ENCODE results near the gene CTNNBIP1. TPM values are rescaled to one million over a fixed set of nuclear protein-coding genes. Genes with fewer than 3 reads are reported as not detected.
A peak's percentile ranks its signal among the peaks of the same experiment; 100 is the strongest.

The CTNNBIP1 gene
- total and polyA plus RNA-seq, 3 donors from 2014 or later, result 45.3 to 60.8 (median 48.1) TPM

GRCh38 chr1:9825093-9826074, 84.7 kb downstream of the CTNNBIP1 start:
- H3K4me1 ChIP-seq, result peaks cover 18% of the 10 kb centered on the region

GRCh38 chr1:9824702-9825089, 85.4 kb downstream of the CTNNBIP1 start:
- no peaks in the 10 kb centered on the region for H3K9me3 ChIP-seq
- intact Hi-C loops (cut with DNase I; ENCODE audit: low total_unique reads), result no loop called here
- no peak for DNase-seq
- peaks cover 18% of the 10 kb centered on the region for H3K4me1 ChIP-seq
- H3K27ac ChIP-seq, result peak overlapping the region; percentile 83 to 90
- TF ChIP-seq POLR2A (IDR thresholded peaks at IDR 0.05) (no peak), CTCF (IDR thresholded peaks at IDR 0.05) (no peak)
- H3K36me3 ChIP-seq (ENCODE audit: low read depth, missing control alignments), result no peaks in the 10 kb centered on the region
- 28 to 29% methylated on average over 8 to 12 of the region's 12 CpGs for WGBS, 2 donors
- no peaks in the 10 kb centered on the region for H3K27me3 ChIP-seq
- H3K4me3 ChIP-seq, result peak overlapping the region in 1 of 2 donors; percentile 73

More at GRCh38 chr1:9825093-9826074, 84.7 kb downstream of the CTNNBIP1 start:
- intact Hi-C loops (cut with DNase I; ENCODE audit: low total_unique reads), result no loop called here
- Histone ChIP-seq H3K36me3 (ENCODE audit: low read depth, missing control alignments) (no peaks in the 10 kb centered on the region), H3K27me3 (no peaks in the 10 kb centered on the region), H3K4me3 (no peak overlapping the region), H3K9me3 (no peaks in the 10 kb centered on the region), H3K27ac (peak overlapping the region in 1 of 2 donors; percentile 45)
- peak; percentile 26 for DNase-seq
- TF ChIP-seq CTCF (IDR thresholded peaks at IDR 0.05), result no peak
- TF ChIP-seq POLR2A (IDR thresholded peaks at IDR 0.05), result no peak
- 25 to 28% methylated on average over 17 of the region's 17 CpGs for WGBS, 2 donors

- peak; percentile 93 for DNase-seq
- no peaks in the 10 kb centered on the region for H3K36me3 ChIP-seq (ENCODE audit: low read depth, missing control alignments)
- WGBS, 2 donors, result 0 to 1% methylated on average over 4 to 76 of the region's 93 CpGs
- H3K4me3 ChIP-seq, result peak within 1 kb of the TSS; percentile 84 to 89
- H3K9me3 ChIP-seq, result no peaks in the 10 kb centered on the region
- H3K4me1 ChIP-seq, result peaks cover 18% of the 10 kb centered on the region
- intact Hi-C loops (cut with DNase I; ENCODE audit: low total_unique reads), result no loop called here
- H3K27me3 ChIP-seq, result no peaks in the 10 kb centered on the region
- H3K27ac ChIP-seq, result peak within 1 kb of the TSS; percentile 83 to 90
- no peak for TF ChIP-seq POLR2A (IDR thresholded peaks at IDR 0.05)
- TF ChIP-seq CTCF (IDR thresholded peaks at IDR 0.05), result no peak
These were observed 85.9 kb downstream of the CTNNBIP1 start, which contains the start of gene CLSTN1 for GRCh38 chr1:9823943-9824701. CLSTN1 (minus strand) TSS chr1:9823965; CDS start chr1:9823733, 232 bp downstream.

- Histone ChIP-seq H3K4me1 (peaks cover 18% of the 10 kb centered on the region), H3K27ac (peak overlapping the region in 1 of 2 donors; percentile 90), H3K9me3 (no peaks in the 10 kb centered on the region), H3K4me3 (peak overlapping the region; percentile 84 to 89), H3K27me3 (no peaks in the 10 kb centered on the region), H3K36me3 (ENCODE audit: low read depth, missing control alignments) (no peaks in the 10 kb centered on the region)
- TF ChIP-seq POLR2A (IDR thresholded peaks at IDR 0.05) (no peak), CTCF (IDR thresholded peaks at IDR 0.05) (no peak)
- no peak for DNase-seq
- intact Hi-C loops (cut with DNase I; ENCODE audit: low total_unique reads), result no loop called here
- WGBS, 2 donors, result 0% methylated on average over 15 of the region's 40 CpGs; no CpG with 5 or more reads in 1 of the 2 donors
These were observed 86.5 kb downstream of the CTNNBIP1 start for GRCh38 chr1:9823693-9823942.

Measured in testis (tissue), 3 donors.